HEK293 (cell line): ENCODE results near the gene CNEP1R1.

ENCODE experiments used
- CTCF ChIP-seq: fragments of 450-650 bp; formaldehyde crosslinking; IDR thresholded peaks from 2 replicates; pipeline ENCODE4 v1.5.1; 2016; ENCODE audit warnings: missing biosample characterization, missing genetic modification characterization
- FEZF1 ChIP-seq: fragments of 450-650 bp; formaldehyde crosslinking; IDR thresholded peaks from 2 replicates; pipeline ENCODE4 v1.5.1; 2016; ENCODE audit warnings: missing biosample characterization, missing genetic modification characterization
- HOXD13 ChIP-seq: sonication (generic); formaldehyde crosslinking; IDR thresholded peaks from 2 replicates; pipeline ENCODE4 v1.8.0; 2022; ENCODE audit warnings: missing genetic modification reagents, borderline replicate concordance
- ZFHX2 ChIP-seq: fragments of 450-650 bp; formaldehyde crosslinking; conservative IDR thresholded peaks from 2 replicates; pipeline ENCODE4 v1.5.1; 2016; ENCODE audit warnings: missing biosample characterization, missing genetic modification characterization
- ZNF146 ChIP-seq: fragments of 450-650 bp; formaldehyde crosslinking; IDR thresholded peaks from 2 replicates; pipeline ENCODE4 v1.5.1; 2016; ENCODE audit warnings: missing biosample characterization, missing genetic modification characterization
- ZNF398 ChIP-seq: fragments of 450-650 bp; formaldehyde crosslinking; IDR thresholded peaks from 2 replicates; pipeline ENCODE4 v1.5.1; 2017; ENCODE audit warnings: missing biosample characterization, missing genetic modification characterization
- TF ChIP-seq, protein P1 (sequence below): fragments of 450-650 bp; IDR thresholded peaks from 2 replicates; pipeline ENCODE4 v1.5.1; 2018; ENCODE audit warnings: missing biosample characterization, mild to moderate bottlenecking, missing genetic modification characterization
- TF ChIP-seq, protein P2 (sequence below): fragments of 450-650 bp; formaldehyde crosslinking; IDR thresholded peaks from 2 replicates; pipeline ENCODE4 v1.5.1; 2017; ENCODE audit warnings: missing biosample characterization, missing genetic modification characterization
- TF ChIP-seq, protein P3 (sequence below): fragments of 450-650 bp; formaldehyde crosslinking; IDR thresholded peaks from 2 replicates; pipeline ENCODE4 v1.5.1; 2016; ENCODE audit warnings: missing biosample characterization, missing genetic modification characterization

GRCh38 chr16:50006964-50007363 lies 18.1 kb upstream of the CNEP1R1 start:
- no peak for TF ChIP-seq ZNF398 (tag by site-specific recombination)
- TF ChIP-seq CTCF, result no peak
- TF ChIP-seq, protein P1, sequence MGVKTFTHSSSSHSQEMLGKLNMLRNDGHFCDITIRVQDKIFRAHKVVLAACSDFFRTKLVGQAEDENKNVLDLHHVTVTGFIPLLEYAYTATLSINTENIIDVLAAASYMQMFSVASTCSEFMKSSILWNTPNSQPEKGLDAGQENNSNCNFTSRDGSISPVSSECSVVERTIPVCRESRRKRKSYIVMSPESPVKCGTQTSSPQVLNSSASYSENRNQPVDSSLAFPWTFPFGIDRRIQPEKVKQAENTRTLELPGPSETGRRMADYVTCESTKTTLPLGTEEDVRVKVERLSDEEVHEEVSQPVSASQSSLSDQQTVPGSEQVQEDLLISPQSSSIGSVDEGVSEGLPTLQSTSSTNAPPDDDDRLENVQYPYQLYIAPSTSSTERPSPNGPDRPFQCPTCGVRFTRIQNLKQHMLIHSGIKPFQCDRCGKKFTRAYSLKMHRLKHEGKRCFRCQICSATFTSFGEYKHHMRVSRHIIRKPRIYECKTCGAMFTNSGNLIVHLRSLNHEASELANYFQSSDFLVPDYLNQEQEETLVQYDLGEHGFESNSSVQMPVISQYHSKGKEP (tag by site-specific recombination), result no peak
- TF ChIP-seq ZFHX2 (tag by site-specific recombination), result no peak
- no peak for TF ChIP-seq HOXD13 (CRISPR knock-in tag)
- TF ChIP-seq, protein P2, sequence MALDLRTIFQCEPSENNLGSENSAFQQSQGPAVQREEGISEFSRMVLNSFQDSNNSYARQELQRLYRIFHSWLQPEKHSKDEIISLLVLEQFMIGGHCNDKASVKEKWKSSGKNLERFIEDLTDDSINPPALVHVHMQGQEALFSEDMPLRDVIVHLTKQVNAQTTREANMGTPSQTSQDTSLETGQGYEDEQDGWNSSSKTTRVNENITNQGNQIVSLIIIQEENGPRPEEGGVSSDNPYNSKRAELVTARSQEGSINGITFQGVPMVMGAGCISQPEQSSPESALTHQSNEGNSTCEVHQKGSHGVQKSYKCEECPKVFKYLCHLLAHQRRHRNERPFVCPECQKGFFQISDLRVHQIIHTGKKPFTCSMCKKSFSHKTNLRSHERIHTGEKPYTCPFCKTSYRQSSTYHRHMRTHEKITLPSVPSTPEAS (tag by site-specific recombination), result no peak
- no peak for TF ChIP-seq ZNF146 (tag by site-specific recombination)
- TF ChIP-seq, protein P3, sequence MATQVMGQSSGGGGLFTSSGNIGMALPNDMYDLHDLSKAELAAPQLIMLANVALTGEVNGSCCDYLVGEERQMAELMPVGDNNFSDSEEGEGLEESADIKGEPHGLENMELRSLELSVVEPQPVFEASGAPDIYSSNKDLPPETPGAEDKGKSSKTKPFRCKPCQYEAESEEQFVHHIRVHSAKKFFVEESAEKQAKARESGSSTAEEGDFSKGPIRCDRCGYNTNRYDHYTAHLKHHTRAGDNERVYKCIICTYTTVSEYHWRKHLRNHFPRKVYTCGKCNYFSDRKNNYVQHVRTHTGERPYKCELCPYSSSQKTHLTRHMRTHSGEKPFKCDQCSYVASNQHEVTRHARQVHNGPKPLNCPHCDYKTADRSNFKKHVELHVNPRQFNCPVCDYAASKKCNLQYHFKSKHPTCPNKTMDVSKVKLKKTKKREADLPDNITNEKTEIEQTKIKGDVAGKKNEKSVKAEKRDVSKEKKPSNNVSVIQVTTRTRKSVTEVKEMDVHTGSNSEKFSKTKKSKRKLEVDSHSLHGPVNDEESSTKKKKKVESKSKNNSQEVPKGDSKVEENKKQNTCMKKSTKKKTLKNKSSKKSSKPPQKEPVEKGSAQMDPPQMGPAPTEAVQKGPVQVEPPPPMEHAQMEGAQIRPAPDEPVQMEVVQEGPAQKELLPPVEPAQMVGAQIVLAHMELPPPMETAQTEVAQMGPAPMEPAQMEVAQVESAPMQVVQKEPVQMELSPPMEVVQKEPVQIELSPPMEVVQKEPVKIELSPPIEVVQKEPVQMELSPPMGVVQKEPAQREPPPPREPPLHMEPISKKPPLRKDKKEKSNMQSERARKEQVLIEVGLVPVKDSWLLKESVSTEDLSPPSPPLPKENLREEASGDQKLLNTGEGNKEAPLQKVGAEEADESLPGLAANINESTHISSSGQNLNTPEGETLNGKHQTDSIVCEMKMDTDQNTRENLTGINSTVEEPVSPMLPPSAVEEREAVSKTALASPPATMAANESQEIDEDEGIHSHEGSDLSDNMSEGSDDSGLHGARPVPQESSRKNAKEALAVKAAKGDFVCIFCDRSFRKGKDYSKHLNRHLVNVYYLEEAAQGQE (tag by site-specific recombination), result no peak
- TF ChIP-seq FEZF1 (tag by site-specific recombination), result no peak
